GM21576 (cell line): ENCODE data around the gene MS4A5.

ENCODE experiments used
- ATAC-seq: cut with Tn5 transposase; IDR thresholded peaks from one replicate; pipeline ENCODE4 v1.9.1; 2021; ENCODE audit warnings: mild to moderate bottlenecking, moderate library complexity; ENCODE audit not compliant: unreplicated experiment

Gene MS4A5

DNA sequence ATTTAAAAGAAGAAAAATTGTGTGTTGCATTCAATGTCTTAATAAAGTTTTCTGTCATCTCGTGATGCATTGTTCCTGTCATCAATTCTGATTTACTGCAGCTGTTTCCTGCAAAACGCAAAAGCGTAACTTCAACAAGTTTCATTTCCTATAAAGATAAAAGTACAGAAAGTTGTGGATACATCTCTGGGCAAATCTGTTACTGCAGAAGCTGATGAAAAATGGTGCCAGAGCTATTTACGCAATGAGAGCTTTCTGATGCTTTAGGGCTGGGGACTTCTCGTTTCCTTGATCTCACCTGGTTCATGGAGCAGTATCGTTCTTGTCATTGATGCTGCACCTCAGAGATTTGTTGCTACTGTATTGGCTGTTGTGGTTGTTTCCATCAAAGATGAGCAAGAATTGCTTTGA lies 47.7 kb downstream of the MS4A5 start:
- peak; percentile 63 for ATAC-seq

DNA sequence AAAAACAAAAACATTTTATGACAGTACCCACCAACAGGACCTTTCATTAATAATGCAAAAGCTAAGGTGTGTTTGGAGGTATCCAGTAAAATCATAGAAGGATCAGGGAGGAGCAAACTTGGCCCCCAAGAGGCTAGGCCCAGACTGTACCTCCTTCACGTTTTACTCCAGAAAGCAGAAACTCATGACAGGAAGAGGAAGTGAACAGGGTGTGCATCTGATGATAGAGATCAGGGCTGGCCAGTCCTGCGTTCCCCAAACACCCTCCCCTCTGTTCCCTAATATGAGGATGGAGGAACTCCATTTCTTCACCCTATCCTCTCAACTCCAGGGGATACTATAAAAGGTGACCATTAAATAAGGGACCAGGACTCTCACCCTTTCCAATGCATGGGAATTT lies 53.0 kb downstream of the MS4A5 start:
- ATAC-seq: peak; percentile 53

DNA sequence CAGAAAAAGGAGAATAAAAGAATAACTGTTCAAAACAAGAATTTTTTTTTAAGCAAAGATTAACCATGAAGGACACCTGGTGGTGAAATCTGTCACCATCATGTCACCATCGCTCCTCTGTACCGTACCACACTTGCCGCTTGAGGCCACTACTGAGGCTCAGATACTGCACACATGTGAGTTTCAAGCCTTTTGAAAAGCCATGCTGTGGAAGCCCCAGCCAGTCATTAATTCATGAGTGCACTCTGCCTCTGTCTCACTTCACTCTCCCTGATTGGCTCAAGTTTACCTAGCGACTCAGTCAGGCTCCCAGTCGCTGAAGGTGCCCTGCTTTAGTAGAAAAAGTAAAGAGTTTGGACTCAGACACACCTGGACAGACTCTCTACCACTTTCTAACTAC lies 56.6 kb downstream of the MS4A5 start:
- peak; percentile 91 for ATAC-seq

DNA sequence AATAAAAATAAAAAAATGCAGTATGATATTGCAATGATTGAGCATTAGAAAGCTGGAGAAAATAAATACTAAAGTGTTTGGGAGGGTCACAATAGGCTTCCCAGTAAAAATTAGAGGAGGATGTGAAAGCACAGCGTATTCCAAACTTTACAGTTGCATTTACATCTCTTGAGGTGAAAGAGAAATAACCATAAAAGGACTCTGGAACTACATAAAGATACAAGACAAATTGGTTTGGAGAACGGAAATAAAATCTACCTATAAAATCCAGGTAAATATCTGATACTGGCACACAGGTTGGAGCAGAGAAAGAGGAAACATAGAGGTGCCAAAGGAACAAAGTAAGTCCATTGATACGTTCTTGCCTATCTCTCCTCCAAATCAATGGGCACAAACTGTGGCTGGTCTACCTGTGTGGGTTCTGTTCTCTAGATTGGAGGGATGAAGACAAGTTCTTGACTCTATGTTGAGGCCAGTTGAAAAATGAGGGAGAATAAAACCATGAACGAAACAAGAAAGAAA lies 63.2 kb downstream of the MS4A5 start, which contains the start of gene MS4A12:
Gene MS4A12, plus strand, starts transcription at position 291 of the 522 bp plus-strand sequence. CDS start 4,541 bp downstream, outside the sequence.
- no peak for ATAC-seq

- no peak for ATAC-seq
Measured at GRCh38 chr11:60493454-60493853, 64.1 kb downstream of the MS4A5 start.
